ENCODE results near the gene TPST2.
A peak's percentile ranks its signal among the peaks of the same experiment; 100 is the strongest.

The TPST2 gene

DNA sequence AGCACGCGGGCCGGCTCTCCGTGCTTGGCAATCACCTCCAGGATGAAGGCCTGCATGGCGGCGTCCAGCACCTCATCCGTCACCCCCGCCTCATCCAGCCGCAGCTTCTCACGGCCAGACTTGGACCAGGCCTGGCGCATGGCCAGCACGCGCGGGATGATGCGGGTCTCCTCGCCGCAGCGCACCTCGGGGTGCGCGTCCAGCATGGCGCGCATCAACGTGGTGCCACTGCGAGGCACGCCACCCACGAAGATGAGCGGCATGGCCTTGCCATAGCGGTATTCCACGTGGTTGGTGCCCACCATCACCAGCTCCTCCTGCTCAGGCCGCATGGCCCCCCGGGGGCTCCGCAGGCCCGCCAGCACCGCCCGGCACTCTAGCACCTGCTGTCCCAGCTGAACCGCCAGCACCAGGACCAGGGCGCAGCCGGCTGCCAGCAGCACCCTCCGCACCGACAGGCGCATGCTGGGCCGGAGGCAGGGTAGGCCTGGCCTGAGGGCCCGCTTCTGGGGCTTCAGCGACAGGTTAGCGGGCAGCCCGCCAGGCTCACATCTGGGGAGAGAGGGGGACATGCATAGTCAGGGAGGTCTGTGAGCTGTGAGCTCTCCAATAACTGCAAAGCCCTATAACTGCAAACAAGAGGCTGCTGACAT, 48.6 kb downstream of the TPST2 start:
- Histone ChIP-seq H3K9me3 (ENCODE audit: control insufficient read depth, insufficient read depth, low read length) (no peaks in the 10 kb centered on the region), H3K36me3 (ENCODE audit: control insufficient read depth, low read length) (peaks cover 92% of the 10 kb centered on the region), H4K20me1 (ENCODE audit: control insufficient read depth, insufficient read depth, low read depth, low read length) (no peaks in the 10 kb centered on the region), H3K79me2 (ENCODE audit: control insufficient read depth, low read length) (peaks cover 96% of the 10 kb centered on the region), H3K4me3 (ENCODE audit: low read length) (no peak overlapping the region), H3K4me1 (ENCODE audit: control insufficient read depth, low read length) (peaks cover 99% of the 10 kb centered on the region), H3K27ac (ENCODE audit: low read depth, low read length) (no peak overlapping the region; the same call in 1 of the 2 replicates), H3K27me3 (ENCODE audit: control insufficient read depth, low read length) (no peaks in the 10 kb centered on the region), H3K4me2 (ENCODE audit: low read length) (no peak overlapping the region), H3F3A (ENCODE audit: control insufficient read depth, insufficient read depth) (peaks cover 18% of the 10 kb centered on the region), H3K9me2 (replicated peaks; ENCODE audit: control insufficient read depth, low read length) (no peaks in the 10 kb centered on the region)
- TF ChIP-seq, protein P1, sequence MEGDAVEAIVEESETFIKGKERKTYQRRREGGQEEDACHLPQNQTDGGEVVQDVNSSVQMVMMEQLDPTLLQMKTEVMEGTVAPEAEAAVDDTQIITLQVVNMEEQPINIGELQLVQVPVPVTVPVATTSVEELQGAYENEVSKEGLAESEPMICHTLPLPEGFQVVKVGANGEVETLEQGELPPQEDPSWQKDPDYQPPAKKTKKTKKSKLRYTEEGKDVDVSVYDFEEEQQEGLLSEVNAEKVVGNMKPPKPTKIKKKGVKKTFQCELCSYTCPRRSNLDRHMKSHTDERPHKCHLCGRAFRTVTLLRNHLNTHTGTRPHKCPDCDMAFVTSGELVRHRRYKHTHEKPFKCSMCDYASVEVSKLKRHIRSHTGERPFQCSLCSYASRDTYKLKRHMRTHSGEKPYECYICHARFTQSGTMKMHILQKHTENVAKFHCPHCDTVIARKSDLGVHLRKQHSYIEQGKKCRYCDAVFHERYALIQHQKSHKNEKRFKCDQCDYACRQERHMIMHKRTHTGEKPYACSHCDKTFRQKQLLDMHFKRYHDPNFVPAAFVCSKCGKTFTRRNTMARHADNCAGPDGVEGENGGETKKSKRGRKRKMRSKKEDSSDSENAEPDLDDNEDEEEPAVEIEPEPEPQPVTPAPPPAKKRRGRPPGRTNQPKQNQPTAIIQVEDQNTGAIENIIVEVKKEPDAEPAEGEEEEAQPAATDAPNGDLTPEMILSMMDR (IDR thresholded peaks at IDR 0.05; ENCODE audit: low read depth, low read length, poor library complexity, severe bottlenecking): no peak
- no peak for TF ChIP-seq EZH2phosphoT487 (IDR thresholded peaks at IDR 0.05; ENCODE audit: borderline replicate concordance, low read length)

GRCh38 chr22:26540119-26540518, 49.8 kb downstream of the TPST2 start:
- no peak overlapping the region for H3K4me3 ChIP-seq (ENCODE audit: low read length)
- no peaks in the 10 kb centered on the region for H3K9me3 ChIP-seq (ENCODE audit: control insufficient read depth, insufficient read depth, low read length)
- H3K9me2 ChIP-seq (replicated peaks; ENCODE audit: control insufficient read depth, low read length): no peaks in the 10 kb centered on the region
- H3K36me3 ChIP-seq (ENCODE audit: control insufficient read depth, low read length): peaks cover 82% of the 10 kb centered on the region
- H3K4me2 ChIP-seq (ENCODE audit: low read length): peak overlapping the region; percentile 94
- peak overlapping the region; percentile 45 for H3K27ac ChIP-seq (ENCODE audit: low read depth, low read length)
- peaks cover 84% of the 10 kb centered on the region for H3K79me2 ChIP-seq (ENCODE audit: control insufficient read depth, low read length)
- H3K27me3 ChIP-seq (ENCODE audit: control insufficient read depth, low read length): no peaks in the 10 kb centered on the region
- H3K4me1 ChIP-seq (ENCODE audit: control insufficient read depth, low read length): peaks cover 99% of the 10 kb centered on the region
- TF ChIP-seq EZH2phosphoT487 (IDR thresholded peaks at IDR 0.05; ENCODE audit: borderline replicate concordance, low read length): no peak
- TF ChIP-seq, protein P1 (IDR thresholded peaks at IDR 0.05; ENCODE audit: low read depth, low read length, poor library complexity, severe bottlenecking): no peak
- H4K20me1 ChIP-seq (ENCODE audit: control insufficient read depth, insufficient read depth, low read depth, low read length): no peaks in the 10 kb centered on the region
- peaks cover 28% of the 10 kb centered on the region for H3F3A ChIP-seq (ENCODE audit: control insufficient read depth, insufficient read depth)

DNA sequence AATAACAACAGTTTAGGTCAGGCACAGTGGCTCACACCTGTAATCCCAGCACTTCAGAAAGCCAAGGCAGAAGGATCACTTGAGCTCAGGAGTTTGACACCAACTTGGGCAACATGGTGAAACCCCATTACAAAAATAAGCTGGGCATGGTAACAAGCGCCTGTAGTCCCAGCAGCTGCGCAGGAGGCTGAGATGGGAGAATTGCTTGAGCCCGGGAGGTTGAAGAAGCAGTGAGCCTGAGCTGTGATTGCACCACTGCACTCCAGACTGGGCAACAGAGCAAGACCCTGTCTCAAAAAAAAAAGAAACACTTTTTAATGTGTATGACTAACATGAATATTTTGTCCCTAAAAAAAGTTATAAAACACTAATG, 53.2 kb downstream of the TPST2 start:
- peak overlapping the region; percentile 99 for H3K27ac ChIP-seq (ENCODE audit: low read depth, low read length)
- peak overlapping the region; percentile 94 for H3K4me2 ChIP-seq (ENCODE audit: low read length)
- H3K4me3 ChIP-seq (ENCODE audit: low read length): peak overlapping the region; percentile 78
- H3K36me3 ChIP-seq (ENCODE audit: control insufficient read depth, low read length): peaks cover 69% of the 10 kb centered on the region
- peaks cover 66% of the 10 kb centered on the region for H3K79me2 ChIP-seq (ENCODE audit: control insufficient read depth, low read length)
- no peaks in the 10 kb centered on the region for H4K20me1 ChIP-seq (ENCODE audit: control insufficient read depth, insufficient read depth, low read depth, low read length)
- no peaks in the 10 kb centered on the region for H3K9me2 ChIP-seq (replicated peaks; ENCODE audit: control insufficient read depth, low read length)
- TF ChIP-seq EZH2phosphoT487 (IDR thresholded peaks at IDR 0.05; ENCODE audit: borderline replicate concordance, low read length): no peak
- TF ChIP-seq, protein P1 (IDR thresholded peaks at IDR 0.05; ENCODE audit: low read depth, low read length, poor library complexity, severe bottlenecking): no peak
- peaks cover 97% of the 10 kb centered on the region for H3K4me1 ChIP-seq (ENCODE audit: control insufficient read depth, low read length)
- no peaks in the 10 kb centered on the region for H3K9me3 ChIP-seq (ENCODE audit: control insufficient read depth, insufficient read depth, low read length)
- no peaks in the 10 kb centered on the region for H3K27me3 ChIP-seq (ENCODE audit: control insufficient read depth, low read length)
- H3F3A ChIP-seq (ENCODE audit: control insufficient read depth, insufficient read depth): peaks cover 49% of the 10 kb centered on the region
